GM10248 (cell line): Measurements from ENCODE around the gene TRIM75.
"Not testable (repeated sequence)": the region's sequence is repeated elsewhere in the genome, so short reads cannot be mapped to it uniquely, and the experiment has no call there.

Source experiments
- CTCF ChIA-PET: fragments of 300-600 bp; sonication (Branson Sonifier 250); formaldehyde crosslinking; extraction: SDS; loops from one replicate; lab custom pipeline; 2021; ENCODE audit warnings: antibody characterized with exemption; lab: Yijun Ruan, JAX
- POLR2A ChIA-PET: fragments of 350-650 bp; sonication (Branson Sonifier 250); formaldehyde crosslinking; extraction: SDS; loops from one replicate; lab custom pipeline; 2020; ENCODE audit warnings: antibody characterized with exemption; lab: Yijun Ruan, JAX
- DNase-seq: peaks from one replicate; pipeline ENCODE4 v3.0.0; 2012; ENCODE audit errors: extremely low spot score
- TF ChIP-seq, protein P1 (sequence below): IDR thresholded peaks from 2 replicates; pipeline ENCODE4 v1.5.1; 2012; ENCODE audit warnings: mild to moderate bottlenecking, low read depth; ENCODE audit errors: extremely low read depth, missing control alignments, control extremely low read depth

Gene TRIM75

DNA sequence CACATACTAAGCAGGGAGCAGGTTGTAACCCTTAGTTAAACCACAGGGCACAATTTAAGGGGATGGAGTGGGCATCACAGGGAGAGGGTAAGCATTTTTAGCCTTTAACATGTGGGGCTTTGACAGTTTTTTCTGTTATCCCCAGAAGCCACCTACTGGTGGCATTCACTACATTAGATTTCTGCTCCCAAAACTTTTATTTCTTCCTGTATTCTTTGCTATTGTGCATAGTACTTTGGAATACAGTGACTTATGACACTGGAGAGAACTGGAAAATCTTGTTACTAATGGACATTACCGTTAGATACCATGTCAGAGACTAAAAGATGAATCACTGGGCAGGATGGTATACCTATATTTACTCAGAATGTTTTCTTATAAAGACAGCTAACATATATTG, 7.3 kb downstream of the TRIM75 start:
- TF ChIP-seq, protein P1, sequence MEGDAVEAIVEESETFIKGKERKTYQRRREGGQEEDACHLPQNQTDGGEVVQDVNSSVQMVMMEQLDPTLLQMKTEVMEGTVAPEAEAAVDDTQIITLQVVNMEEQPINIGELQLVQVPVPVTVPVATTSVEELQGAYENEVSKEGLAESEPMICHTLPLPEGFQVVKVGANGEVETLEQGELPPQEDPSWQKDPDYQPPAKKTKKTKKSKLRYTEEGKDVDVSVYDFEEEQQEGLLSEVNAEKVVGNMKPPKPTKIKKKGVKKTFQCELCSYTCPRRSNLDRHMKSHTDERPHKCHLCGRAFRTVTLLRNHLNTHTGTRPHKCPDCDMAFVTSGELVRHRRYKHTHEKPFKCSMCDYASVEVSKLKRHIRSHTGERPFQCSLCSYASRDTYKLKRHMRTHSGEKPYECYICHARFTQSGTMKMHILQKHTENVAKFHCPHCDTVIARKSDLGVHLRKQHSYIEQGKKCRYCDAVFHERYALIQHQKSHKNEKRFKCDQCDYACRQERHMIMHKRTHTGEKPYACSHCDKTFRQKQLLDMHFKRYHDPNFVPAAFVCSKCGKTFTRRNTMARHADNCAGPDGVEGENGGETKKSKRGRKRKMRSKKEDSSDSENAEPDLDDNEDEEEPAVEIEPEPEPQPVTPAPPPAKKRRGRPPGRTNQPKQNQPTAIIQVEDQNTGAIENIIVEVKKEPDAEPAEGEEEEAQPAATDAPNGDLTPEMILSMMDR = no peak
- CTCF ChIA-PET = no interaction called here
- POLR2A ChIA-PET = no interaction called here
- DNase-seq = no peak

GRCh38 chr4:165070560-165070959, 16.9 kb downstream of the TRIM75 start:
- no peak for DNase-seq
- TF ChIP-seq, protein P1 = no peak
- ChIA-PET POLR2A (no interaction called here), CTCF (interaction anchor here (0.6 to 1.0 kb wide), 2 partner anchors 12 to 43 kb away, joined by 3 read pairs; partner anchors contain the start of gene TMEM192)

DNA sequence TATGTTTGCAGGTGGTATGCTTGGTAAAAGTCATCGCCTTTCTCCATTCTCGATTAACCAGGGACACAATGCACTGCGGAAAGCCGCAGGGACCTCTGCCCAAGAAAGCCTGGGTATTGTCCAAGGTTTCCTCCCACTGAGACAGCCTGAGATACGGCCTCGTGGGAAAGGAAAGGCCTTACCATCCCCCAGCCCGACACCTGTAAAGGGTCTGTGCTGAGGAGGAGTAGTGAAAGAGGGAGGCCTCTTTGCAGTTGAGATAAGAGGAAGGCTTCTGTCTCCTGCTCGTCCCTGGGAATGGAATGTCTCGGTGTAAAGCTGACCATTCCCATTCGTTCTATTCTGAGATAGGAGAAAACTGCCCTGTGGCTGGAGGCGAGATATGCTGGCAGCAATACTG, 19.7 kb downstream of the TRIM75 start:
- DNase-seq, POLR2A ChIA-PET: not testable (repeated sequence)
- CTCF ChIA-PET = interaction anchor here (0.9 to 1.1 kb wide), 2 partner anchors 10 to 23 kb away, joined by 4 to 5 read pairs; no protein-coding TSS in a partner anchor

GRCh38 chr4:165077034-165077578, 23.4 kb downstream of the TRIM75 start:
- ChIA-PET POLR2A (no interaction called here), CTCF (interaction anchor here (1.5 kb wide), 1 partner anchor 20 kb away, joined by 6 read pairs; no protein-coding TSS in a partner anchor)
- TF ChIP-seq, protein P1 = no peak
- DNase-seq = no peak

- TF ChIP-seq, protein P1 = no peak
- DNase-seq = no peak
- ChIA-PET POLR2A (no interaction called here), CTCF (interaction anchor here (0.9 kb wide), 1 partner anchor 17 kb away, joined by 3 read pairs; no protein-coding TSS in a partner anchor)
Observed at GRCh38 chr4:165079476-165079875, 25.8 kb downstream of the TRIM75 start.

- DNase-seq, POLR2A ChIA-PET: not testable (repeated sequence)
- CTCF ChIA-PET = interaction anchor here (1.5 kb wide), 1 partner anchor 12 kb away, joined by 6 read pairs; no protein-coding TSS in a partner anchor
Observed at GRCh38 chr4:165084787-165085186, 31.1 kb downstream of the TRIM75 start.

DNA sequence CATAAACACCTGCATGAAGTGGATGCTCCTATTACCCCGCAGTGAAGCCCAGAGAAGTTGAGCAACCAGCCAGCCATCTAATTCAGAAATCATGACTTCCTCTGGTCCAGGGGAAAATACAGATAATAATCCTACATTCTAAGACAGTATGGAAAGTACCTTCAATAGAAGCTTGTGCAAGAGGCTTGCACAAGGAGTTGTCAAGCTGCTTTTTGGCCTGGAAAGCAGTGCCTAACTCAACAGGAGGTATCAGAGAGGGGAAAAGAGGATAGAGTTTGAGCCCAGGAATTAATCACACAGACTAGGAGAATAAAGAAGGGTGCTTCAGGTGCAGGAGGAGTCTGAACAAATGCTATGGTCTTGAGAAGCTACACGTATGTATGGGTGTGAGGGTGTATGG, 32.3 kb downstream of the TRIM75 start:
- TF ChIP-seq, protein P1 = no peak
- ChIA-PET CTCF (interaction anchor here (0.9 to 1.5 kb wide), 2 partner anchors 10 to 11 kb away, joined by 3 to 6 read pairs; no protein-coding TSS in a partner anchor), POLR2A (no interaction called here)
- no peak for DNase-seq
